HUES48 (cell line): ENCODE measurements around the gene KDM6B.
A peak's percentile ranks its signal among the peaks of the same experiment; 100 is the strongest.

Experiments
- H3K27ac ChIP-seq: one replicate; pipeline ENCODE4 v1.7.0; 2013; ENCODE audit warnings: low read depth, low read length, inconsistent platforms
- H3K27me3 ChIP-seq: 2 replicates; pipeline ENCODE4 v1.6.1; 2013; ENCODE audit warnings: mild to moderate bottlenecking, low read length; ENCODE audit not compliant: control insufficient read depth, insufficient read depth
- H3K36me3 ChIP-seq: 2 replicates; pipeline ENCODE4 v1.6.1; 2013; ENCODE audit warnings: low read length; ENCODE audit not compliant: control insufficient read depth, insufficient read depth
- H3K4me1 ChIP-seq: 2 replicates; pipeline ENCODE4 v1.6.1; 2013; ENCODE audit warnings: mild to moderate bottlenecking, low read length; ENCODE audit not compliant: control insufficient read depth, insufficient read depth
- H3K4me3 ChIP-seq: 2 replicates; pipeline ENCODE4 v1.5.1; 2013; ENCODE audit warnings: mild to moderate bottlenecking, low read depth, low read length
- H3K9ac ChIP-seq: 2 replicates; pipeline ENCODE4 v1.6.1; 2013; ENCODE audit warnings: mild to moderate bottlenecking, low read depth, low read length, moderate library complexity
- H3K9me3 ChIP-seq: 2 replicates; pipeline ENCODE4 v1.6.1; 2013; ENCODE audit warnings: low read length; ENCODE audit not compliant: control insufficient read depth, insufficient read depth

The KDM6B gene

DNA sequence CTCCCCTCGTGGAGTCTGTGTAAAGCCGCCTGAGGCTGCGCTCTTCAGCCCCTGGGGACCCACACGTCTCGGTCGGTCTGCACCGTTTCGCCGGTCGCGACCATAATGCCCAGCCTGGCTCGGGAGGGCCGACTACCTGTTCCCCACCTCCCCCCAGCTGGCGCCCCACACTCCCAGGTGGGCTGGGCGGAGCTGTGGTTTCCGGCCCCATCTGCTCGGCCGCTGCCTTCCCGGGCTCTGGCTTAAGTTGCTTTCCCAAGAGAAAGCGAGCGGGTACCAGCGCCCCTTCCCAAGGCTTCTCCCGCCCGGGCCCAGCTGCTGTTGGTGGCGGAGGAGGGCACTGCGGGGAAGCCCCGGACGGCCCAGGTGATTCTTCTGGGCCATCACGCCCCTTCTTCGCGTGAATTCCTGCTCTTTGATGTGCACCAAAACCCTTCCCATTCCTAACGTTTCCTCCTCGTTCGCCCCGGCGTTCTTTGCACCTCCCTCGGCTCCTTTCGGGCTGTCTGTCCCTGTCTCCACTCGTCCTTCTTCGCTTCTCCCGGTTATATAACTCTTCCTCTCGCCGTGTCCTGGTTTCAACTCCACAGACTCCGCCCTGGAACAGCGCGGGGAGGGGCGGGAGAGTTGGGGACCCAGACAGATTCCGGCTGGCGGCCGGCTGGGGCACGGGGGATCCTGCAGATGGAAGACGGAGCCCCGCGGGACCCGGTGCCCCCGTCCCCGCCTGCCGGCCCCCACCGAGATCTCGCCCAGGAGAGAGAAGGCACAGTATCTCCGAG, 2.0 kb downstream of the KDM6B start:
- Histone ChIP-seq H3K27ac (peak overlapping the region; percentile 86), H3K9ac (peak overlapping the region; percentile 53; the same call in 1 of the 2 replicates), H3K4me3 (peak overlapping the region; percentile 82), H3K27me3 (peaks cover 49% of the 10 kb centered on the region), H3K36me3 (no peaks in the 10 kb centered on the region), H3K9me3 (no peaks in the 10 kb centered on the region), H3K4me1 (peaks cover 25% of the 10 kb centered on the region)

- H3K4me3 ChIP-seq, result peak overlapping the region; percentile 82
- H3K4me1 ChIP-seq, result peaks cover 30% of the 10 kb centered on the region
- no peaks in the 10 kb centered on the region for H3K36me3 ChIP-seq
- H3K9ac ChIP-seq, result peak overlapping the region; percentile 3; the same call in 1 of the 2 replicates
- peaks cover 47% of the 10 kb centered on the region for H3K27me3 ChIP-seq
- H3K27ac ChIP-seq, result peak overlapping the region; percentile 86
- H3K9me3 ChIP-seq, result no peaks in the 10 kb centered on the region
Measured at GRCh38 chr17:7836596-7837407, 2.8 kb downstream of the KDM6B start.

DNA sequence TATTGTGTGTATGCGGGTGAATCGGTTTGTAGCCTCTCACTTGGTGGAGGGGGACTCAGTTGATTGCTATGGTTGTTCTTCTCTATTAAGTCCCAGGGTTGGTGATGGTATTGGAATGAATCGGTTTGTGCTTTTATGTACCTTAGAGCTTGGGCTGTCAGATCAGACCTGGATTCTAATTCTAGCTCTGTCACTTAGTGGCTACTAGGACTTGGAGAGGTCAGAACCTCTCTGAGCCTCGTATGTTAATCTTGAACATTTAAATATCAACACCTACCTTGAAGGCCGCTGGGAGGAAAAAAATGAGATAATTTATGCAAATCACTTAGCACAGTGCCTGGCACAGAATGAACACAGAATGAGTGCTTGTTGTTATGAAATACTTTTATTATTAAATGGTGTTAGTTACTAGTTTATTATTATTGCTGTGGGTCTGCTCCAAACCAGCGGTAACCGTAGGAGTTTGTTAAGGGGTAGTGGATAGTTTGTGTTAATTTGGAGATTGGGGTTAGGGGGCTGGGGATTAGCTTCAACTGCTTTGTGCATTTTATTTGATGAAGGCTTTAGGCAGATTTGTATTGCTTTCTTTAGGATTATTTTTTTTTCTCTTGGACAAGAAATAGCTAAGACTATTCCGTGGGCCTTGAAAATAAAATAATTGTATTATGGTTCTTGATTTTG, 3.5 kb downstream of the KDM6B start:
- Histone ChIP-seq H3K9me3 (no peaks in the 10 kb centered on the region), H3K4me1 (peaks cover 30% of the 10 kb centered on the region), H3K27me3 (peaks cover 42% of the 10 kb centered on the region), H3K9ac (no peak overlapping the region), H3K27ac (peak overlapping the region; percentile 73), H3K4me3 (peak overlapping the region; percentile 82), H3K36me3 (no peaks in the 10 kb centered on the region)

- H3K9me3 ChIP-seq, result no peaks in the 10 kb centered on the region
- H3K27ac ChIP-seq, result peak overlapping the region; percentile 73
- H3K4me3 ChIP-seq, result peak overlapping the region; percentile 82
- H3K9ac ChIP-seq, result no peak overlapping the region
- H3K36me3 ChIP-seq, result no peaks in the 10 kb centered on the region
- H3K27me3 ChIP-seq, result peaks cover 34% of the 10 kb centered on the region
- H3K4me1 ChIP-seq, result peaks cover 27% of the 10 kb centered on the region
Measured at GRCh38 chr17:7838090-7839075, 4.4 kb downstream of the KDM6B start.

GRCh38 chr17:7839190-7839875, 5.3 kb downstream of the KDM6B start:
- Histone ChIP-seq H3K4me3 (no peak overlapping the region), H3K9ac (no peak overlapping the region), H3K27ac (peak overlapping the region; percentile 62)

DNA sequence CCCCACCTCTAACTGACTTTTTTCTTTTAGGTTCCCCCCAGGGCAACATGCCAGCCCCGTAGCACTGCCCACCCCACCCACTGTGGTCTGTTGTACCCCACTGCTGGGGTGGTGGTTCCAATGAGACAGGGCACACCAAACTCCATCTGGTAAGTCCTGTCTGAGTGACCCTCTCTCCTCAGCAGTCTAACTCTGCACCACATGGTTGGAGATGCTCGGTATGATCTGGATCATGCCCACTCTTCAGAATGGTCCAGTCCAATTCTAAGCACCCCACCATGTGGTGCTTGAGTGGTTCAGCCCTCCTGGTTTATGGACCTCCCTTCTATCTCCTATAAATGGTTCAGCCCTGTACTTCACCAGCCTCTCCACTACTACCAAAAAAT, 5.9 kb downstream of the KDM6B start:
- H3K27ac ChIP-seq, result no peak overlapping the region
- H3K4me3 ChIP-seq, result no peak overlapping the region
- H3K9ac ChIP-seq, result no peak overlapping the region
- H3K4me1 ChIP-seq, result peaks cover 25% of the 10 kb centered on the region
- H3K9me3 ChIP-seq, result no peaks in the 10 kb centered on the region
- H3K36me3 ChIP-seq, result no peaks in the 10 kb centered on the region
- H3K27me3 ChIP-seq, result peaks cover 31% of the 10 kb centered on the region

More at GRCh38 chr17:7839190-7839875, 5.3 kb downstream of the KDM6B start:
- peaks cover 24% of the 10 kb centered on the region for H3K4me1 ChIP-seq
- peaks cover 31% of the 10 kb centered on the region for H3K27me3 ChIP-seq
- H3K9me3 ChIP-seq, result no peaks in the 10 kb centered on the region
- no peaks in the 10 kb centered on the region for H3K36me3 ChIP-seq

DNA sequence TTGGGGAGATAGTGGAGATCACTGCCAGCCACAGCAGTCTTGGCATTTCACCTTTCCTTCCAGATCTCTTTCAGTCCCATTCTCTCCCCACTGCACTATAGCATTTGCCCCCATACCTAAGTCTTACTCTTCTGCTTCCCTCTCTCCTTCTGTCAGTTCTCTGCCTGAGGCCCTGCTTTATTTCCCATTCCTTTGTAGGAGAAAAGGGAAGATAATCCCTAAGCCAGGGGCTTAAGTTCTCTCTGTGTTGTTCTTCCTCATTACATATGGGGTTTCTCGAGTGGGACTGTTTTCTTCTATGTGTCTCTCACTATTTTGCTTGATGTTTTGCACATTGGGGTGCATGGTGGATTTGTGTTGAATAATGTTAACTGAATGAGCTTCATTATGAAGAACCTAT, 6.4 kb downstream of the KDM6B start:
- Histone ChIP-seq H3K27ac (no peak overlapping the region), H3K4me3 (no peak overlapping the region), H3K9ac (no peak overlapping the region)

GRCh38 chr17:7840875-7841274, 6.9 kb downstream of the KDM6B start:
- Histone ChIP-seq H3K36me3 (no peaks in the 10 kb centered on the region), H3K4me1 (peaks cover 29% of the 10 kb centered on the region), H3K9ac (no peak overlapping the region), H3K27ac (peak overlapping the region; percentile 95), H3K27me3 (peaks cover 31% of the 10 kb centered on the region), H3K9me3 (no peaks in the 10 kb centered on the region), H3K4me3 (peak overlapping the region; percentile 78)

More for the DNA sequence above, 6.4 kb downstream of the KDM6B start:
- Histone ChIP-seq H3K27me3 (peaks cover 31% of the 10 kb centered on the region), H3K9me3 (no peaks in the 10 kb centered on the region), H3K36me3 (no peaks in the 10 kb centered on the region), H3K4me1 (peaks cover 29% of the 10 kb centered on the region)

- peaks cover 29% of the 10 kb centered on the region for H3K4me1 ChIP-seq
- H3K9me3 ChIP-seq, result no peaks in the 10 kb centered on the region
- peak overlapping the region; percentile 37; the same call in 1 of the 2 replicates for H3K9ac ChIP-seq
- H3K27me3 ChIP-seq, result peaks cover 31% of the 10 kb centered on the region
- peak overlapping the region; percentile 95 for H3K27ac ChIP-seq
- 0 out of 2 replicates have a peak, but pooled peaks cover under 1% of the 10 kb centered on the region for H3K36me3 ChIP-seq
- peak overlapping the region; percentile 78 for H3K4me3 ChIP-seq
Measured at GRCh38 chr17:7841396-7841914, 7.4 kb downstream of the KDM6B start.
